MM.1S (cell line): ENCODE measurements around the gene BEAN1.

Source experiments
- CTCF ChIP-seq: fragments of 300-600 bp; sonication (generic); IDR thresholded peaks from 2 replicates; pipeline ENCODE4 v1.5.1; 2016; ENCODE audit warnings: antibody characterized with exemption, low read length, mixed read lengths
- EZH2phosphoT487 ChIP-seq: fragments of 300-600 bp; sonication (generic); IDR thresholded peaks from 2 replicates; pipeline ENCODE4 v1.6.1; 2018; ENCODE audit warnings: antibody characterized with exemption, low read length

DNA sequence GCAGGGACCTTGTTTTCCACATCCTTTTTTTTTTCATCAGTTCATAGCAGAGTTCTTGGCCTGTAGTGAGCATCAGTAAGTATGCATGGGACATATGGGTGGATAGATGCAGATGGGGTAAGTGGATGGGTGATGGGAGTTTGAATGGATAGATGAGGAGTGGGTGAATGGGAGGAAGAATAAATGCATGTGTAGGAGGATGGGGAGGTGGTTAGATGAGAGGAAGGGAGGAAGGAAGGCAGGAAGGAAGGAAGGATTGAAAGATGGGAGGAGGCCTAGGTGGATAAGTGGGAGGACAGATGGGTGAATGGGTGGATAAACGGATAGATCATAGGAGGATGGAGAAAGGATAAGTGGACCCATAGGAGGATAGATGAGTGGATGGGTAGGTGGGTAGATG is 3.9 kb upstream of the BEAN1 start:
- TF ChIP-seq CTCF: no peak
- TF ChIP-seq EZH2phosphoT487: no peak
